Heart left ventricle (tissue), 16 donors: ENCODE data around the gene HMGB4. TPM values are rescaled to one million over a fixed set of nuclear protein-coding genes. Genes with fewer than 3 reads are reported as not detected.

ENCODE experiments used
- ATAC-seq, 4 donors: fragments of 200-7000 bp; cut with Tn5 transposase; one replicate each; pipeline ENCODE4 v1.9.1; 2020 to 2022; ENCODE audit warnings: moderate library complexity in 4 of 4, mild to moderate bottlenecking in 3 of 4, moderate number of reproducible peaks in 1 of 4
- DNase-seq, 5 donors: peaks; one replicate each; pipeline ENCODE4 v3.0.0-alpha.2; 2020
- H3K27ac ChIP-seq, 12 donors: fragments of 200-600 bp; sonication (generic) in 4 of 12; one replicate each; pipeline versions ENCODE4 v1.5.0 to v1.8.0; 2016 to 2022; ENCODE audit warnings: mild to moderate bottlenecking in 2 of 12
- H3K27me3 ChIP-seq, 9 donors: fragments of 200-600 bp; sonication (generic) in 2 of 9; one replicate each; pipeline versions ENCODE4 v1.5.1 to v1.8.0; 2016 to 2022; ENCODE audit warnings: mild to moderate bottlenecking in 3 of 9
- H3K36me3 ChIP-seq, 9 donors: fragments of 200-600 bp; sonication (generic) in 2 of 9; one replicate each; pipeline versions ENCODE4 v1.5.0 to v1.8.0; 2018 to 2022; ENCODE audit warnings: mild to moderate bottlenecking in 2 of 9
- H3K4me1 ChIP-seq, 12 donors: fragments of 200-600 bp; sonication (generic) in 4 of 12; one replicate each; pipeline versions ENCODE4 v1.5.0 to v1.8.0; 2016 to 2022; ENCODE audit warnings: mild to moderate bottlenecking in 3 of 12
- H3K4me3 ChIP-seq, 12 donors: fragments of 200-600 bp; sonication (generic) in 4 of 12; one replicate each; pipeline versions ENCODE4 v1.5.0 to v1.8.0; 2017 to 2022; ENCODE audit warnings: mild to moderate bottlenecking in 9 of 12, moderate library complexity in 4 of 12
- H3K9me3 ChIP-seq, 12 donors: fragments of 200-600 bp; sonication (generic) in 4 of 12; one replicate each; pipeline versions ENCODE4 v1.5.0 to v1.8.0; 2016 to 2022; ENCODE audit warnings: mild to moderate bottlenecking in 1 of 12
- CTCF ChIP-seq, 12 donors: fragments of 200-600 bp; sonication (generic) in 4 of 12; IDR thresholded peaks; one replicate each; pipeline versions ENCODE4 v1.5.0 to v1.8.0; 2018 to 2022; ENCODE audit warnings: antibody characterized with exemption in 12 of 12, mild to moderate bottlenecking in 5 of 12
- POLR2A ChIP-seq, 2 donors: fragments of 450-650 bp; IDR thresholded peaks; one replicate each; pipeline ENCODE4 v1.6.1; 2017; ENCODE audit warnings: antibody characterized with exemption in 2 of 2, mild to moderate bottlenecking in 2 of 2, moderate library complexity in 2 of 2
- WGBS, 4 donors: extraction: QIAGEN DNeasy Blood & Tissue Kit in 2 of 4; methylation state at CpG; one replicate each; pipeline versions ENCODE4 v1.1.5 to v1.1.7; 2013 to 2018; 5-methylcytosine and 5-hydroxymethylcytosine counted together
- intact Hi-C, 10 donors: fragments of 100-400 bp; cut with DNase I; formaldehyde crosslinking; loops; one replicate each; pipeline versions ENCODE4 v1.11.1 to v1.14.2; 2022
- polyA plus RNA-seq, 2 donors: library from polyadenylated mRNA; stranded (reverse); fragments of 200-250 nt; gene quantifications; one replicate each; pipeline ENCODE4 v1.2.3, GENCODE V29; 2013
- total RNA-seq, 9 donors: library from RNA; depleted of rRNA in 2 of 9; stranded (reverse); fragments of >200 nt in 2 of 9; fragmentation: NEBNext Ultra II Directional in 3 of 9; extraction: Animal tissue kit (Norgen Biotek cat#: 25700) in 3 of 9; gene quantifications; one replicate each; pipeline versions ENCODE4 v1.1.0 to v1.2.4, GENCODE V29; 2016 to 2023
- donor health status: ischemic (EF 13 %, LVEDD 7.1; RV severe dilation, severe dysfunction).
- donor health status: healthy with polysubstance abuse.
- donor health status: DM: no; HTN: yes; CAD: no.
- donor health status: DM: no; HTN: no; CAD: no.
- donor health status: ischemic (EF 25% LVEDD 6.9; RV normal size, moderate dysfunction).
- donor health status: ischemic (EF 25% LVEDD 5.7; RV mildly dilated, moderate dysfunction).
- donor health status: healthy.
- donor health status: DM: yes; HTN: yes; CAD: no.
- donor health status: ischemic (EF 35%, LVEDD 5.7; RV mildly dilated, moderate dysfunction).
- donor health status: nonischemic (EF 11% LVEDD 7.7; RV severe dilation, severe dysfunction).
- donor health status: DM: yes; HTN: yes; CAD: no.
- donor health status: PGD.
- donor health status: ischemic (EF 29% LVEDD 5.4; RV normal size, mild dysfunction).
- donor health status: nonischemic (EF 23%, LVEDD 6.1; RV moderate dilation, normal function).

HMGB4 gene
- total and polyA plus RNA-seq, 11 donors: not detected

- no peak overlapping the region for H3K27ac ChIP-seq
- H3K4me1 ChIP-seq: no peaks in the 10 kb centered on the region
- H3K9me3 ChIP-seq: peaks cover 0 to 3% (median 0%) of the 10 kb centered on the region in 12 donors
- peaks cover 0 to 13% (median 0%) of the 10 kb centered on the region in 9 donors for H3K27me3 ChIP-seq
- ATAC-seq (no peak), DNase-seq (no peak)
- no peak overlapping the region for H3K4me3 ChIP-seq
- intact Hi-C loops: no loop called here
- 49 to 60% (median 54%) methylated on average over 6 of the region's 6 CpGs for WGBS, 4 donors
- TF ChIP-seq CTCF (IDR thresholded peaks at IDR 0.05) (no peak), POLR2A (IDR thresholded peaks at IDR 0.05) (no peak)
- no peaks in the 10 kb centered on the region for H3K36me3 ChIP-seq
Observed at GRCh38 chr1:33866281-33866680, 2.4 kb downstream of the HMGB4 start.

GRCh38 chr1:33867684-33868083 lies 3.8 kb downstream of the HMGB4 start:
- Histone ChIP-seq H3K36me3 (no peaks in the 10 kb centered on the region), H3K27me3 (peaks cover 0 to 11% (median 0%) of the 10 kb centered on the region in 9 donors), H3K4me3 (no peak overlapping the region), H3K9me3 (peaks cover 0 to 3% (median 0%) of the 10 kb centered on the region in 12 donors), H3K4me1 (no peaks in the 10 kb centered on the region), H3K27ac (no peak overlapping the region)
- DNase-seq (no peak), ATAC-seq (no peak)
- WGBS, 4 donors: 74 to 87% (median 78%) methylated on average over 1 of the region's 1 CpG
- TF ChIP-seq POLR2A (IDR thresholded peaks at IDR 0.05) (no peak), CTCF (IDR thresholded peaks at IDR 0.05) (no peak)
- intact Hi-C loops: no loop called here

GRCh38 chr1:33872275-33872674 lies 8.4 kb downstream of the HMGB4 start:
- DNase-seq (no peak), ATAC-seq (no peak)
- intact Hi-C loops: loop anchor here in 2 of 10 donors (10.0 kb wide), 3 partner anchors 143 to 293 kb away; partner anchors contain the start of gene CSMD2 (in 1 of the 2)
- peaks cover 0 to 7% (median 0%) of the 10 kb centered on the region in 12 donors for H3K4me1 ChIP-seq
- H3K27me3 ChIP-seq: peaks cover 0 to 5% (median 0%) of the 10 kb centered on the region in 9 donors
- no peak for TF ChIP-seq POLR2A (IDR thresholded peaks at IDR 0.05)
- no peak for TF ChIP-seq CTCF (IDR thresholded peaks at IDR 0.05)
- no peak overlapping the region for H3K4me3 ChIP-seq
- H3K36me3 ChIP-seq: no peaks in the 10 kb centered on the region
- H3K9me3 ChIP-seq: peaks cover 0 to under 1% (median 0%) of the 10 kb centered on the region in 12 donors
- peak overlapping the region in 1 of 12 donors; percentile 3 for H3K27ac ChIP-seq

- Histone ChIP-seq H3K27me3 (peaks cover 0 to 5% (median 0%) of the 10 kb centered on the region in 9 donors), H3K9me3 (no peaks in the 10 kb centered on the region), H3K4me1 (peaks cover 0 to 10% (median 0%) of the 10 kb centered on the region in 12 donors), H3K4me3 (no peak overlapping the region), H3K27ac (peak overlapping the region in 1 of 12 donors; percentile 3), H3K36me3 (no peaks in the 10 kb centered on the region)
- ATAC-seq (no peak), DNase-seq (no peak)
- intact Hi-C loops: loop anchor here in 2 of 10 donors (10.0 kb wide), 3 partner anchors 142 to 292 kb away; partner anchors contain the start of gene CSMD2 (in 1 of the 2)
- TF ChIP-seq POLR2A (IDR thresholded peaks at IDR 0.05): no peak
- no peak for TF ChIP-seq CTCF (IDR thresholded peaks at IDR 0.05)
- 56 to 79% (median 64%) methylated on average over 2 of the region's 2 CpGs for WGBS, 4 donors
Observed at GRCh38 chr1:33872683-33873082, 8.8 kb downstream of the HMGB4 start.
